CD4-positive, alpha-beta T cell treated with Interleukin-12 subunit alpha and Interleukin-12 subunit beta, for 1 hour (primary cell): ENCODE results near the gene HES7.
"Not testable (repeated sequence)": the region's sequence is repeated elsewhere in the genome, so short reads cannot be mapped to it uniquely, and the experiment has no call there.

Source experiments
- DNase-seq: peaks from one replicate; pipeline ENCODE4 v3.0.0-alpha.2; 2020

HES7 gene

GRCh38 chr17:8095361-8095760 is 28.5 kb downstream of the HES7 start:
- DNase-seq, result no peak

GRCh38 chr17:8091033-8091687 is 32.7 kb downstream of the HES7 start:
- DNase-seq, result no peak

GRCh38 chr17:8089728-8090127 is 34.2 kb downstream of the HES7 start:
- DNase-seq, result no peak

- no peak for DNase-seq
These were observed 36.0 kb downstream of the HES7 start for GRCh38 chr17:8087952-8088230.

GRCh38 chr17:8087075-8087951 is 36.6 kb downstream of the HES7 start, which contains the start of gene ALOX12B:
Gene ALOX12B (minus strand): TSS chr17:8087716. CDS start chr17:8087442, 274 bp downstream.
- no peak for DNase-seq

GRCh38 chr17:8084250-8084649 is 39.7 kb downstream of the HES7 start:
- no peak for DNase-seq

GRCh38 chr17:8082292-8082691 is 41.6 kb downstream of the HES7 start:
- no peak for DNase-seq

- no peak for DNase-seq
These were observed 42.0 kb downstream of the HES7 start for GRCh38 chr17:8081876-8082275.

- no peak for DNase-seq
These were observed 43.1 kb downstream of the HES7 start for GRCh38 chr17:8080799-8081219.

- no peak for DNase-seq
These were observed 43.6 kb downstream of the HES7 start for GRCh38 chr17:8080208-8080798.

GRCh38 chr17:8079291-8080207 is 44.4 kb downstream of the HES7 start:
- peak; percentile 84 for DNase-seq

- not testable (repeated sequence) for DNase-seq
These were observed 46.0 kb downstream of the HES7 start for GRCh38 chr17:8077939-8078338.

GRCh38 chr17:8076502-8077266 is 47.2 kb downstream of the HES7 start:
- no peak for DNase-seq

GRCh38 chr17:8075574-8076342 is 48.1 kb downstream of the HES7 start:
- no peak for DNase-seq

- DNase-seq, result no peak
These were observed 48.8 kb downstream of the HES7 start for GRCh38 chr17:8075081-8075480.

GRCh38 chr17:8074554-8074953 is 49.4 kb downstream of the HES7 start:
- DNase-seq, result no peak

GRCh38 chr17:8073627-8074484 is 50.0 kb downstream of the HES7 start:
- peak; percentile 90 for DNase-seq

GRCh38 chr17:8072729-8073461 is 51.0 kb downstream of the HES7 start:
- peak; percentile 37 for DNase-seq

- DNase-seq, result no peak
These were observed 51.6 kb downstream of the HES7 start for GRCh38 chr17:8072341-8072728.

- no peak for DNase-seq
These were observed 52.4 kb downstream of the HES7 start for GRCh38 chr17:8071496-8071895.
